ENCODE data around the gene PNPLA2.

DNA sequence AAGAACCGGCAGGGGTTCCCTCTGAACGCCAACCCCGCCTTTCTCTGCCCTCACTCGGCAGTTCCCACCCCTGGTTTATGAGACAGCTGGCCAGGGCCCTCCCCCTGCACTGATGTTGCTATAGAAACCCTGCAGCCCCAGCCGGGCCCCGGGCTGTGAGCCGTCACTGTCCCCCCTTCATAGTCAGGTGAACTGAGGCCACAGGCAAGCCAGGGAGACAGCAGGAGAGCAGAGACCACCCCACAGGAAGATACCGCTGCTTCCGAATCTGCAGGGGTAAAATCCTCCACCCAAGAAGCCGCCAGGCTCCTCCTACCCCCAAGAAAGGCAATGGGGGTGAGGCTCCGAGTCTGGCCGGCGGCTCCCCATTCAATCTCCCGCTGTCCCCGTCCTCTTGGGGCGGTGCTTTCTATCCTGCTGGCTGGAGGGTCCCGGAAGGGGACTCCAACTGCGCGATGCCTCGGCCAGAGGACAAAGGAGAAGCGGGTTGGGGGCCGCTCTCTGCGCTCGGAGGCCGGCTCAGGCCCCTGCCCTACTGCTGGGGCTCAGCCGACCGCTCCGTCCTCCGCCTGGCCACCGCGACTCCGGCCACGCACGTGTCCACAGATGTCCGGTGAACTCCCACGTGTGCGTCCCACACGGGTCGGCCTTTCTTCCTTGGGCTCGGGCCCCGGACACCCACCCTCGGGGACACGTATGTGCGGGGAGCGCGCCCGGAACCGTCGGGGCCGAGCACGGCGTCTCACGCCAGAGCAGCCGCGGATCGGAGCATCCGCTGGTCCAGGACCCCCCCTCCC lies 21.2 kb upstream of the PNPLA2 start:
- TF ChIP-seq, protein P1, sequence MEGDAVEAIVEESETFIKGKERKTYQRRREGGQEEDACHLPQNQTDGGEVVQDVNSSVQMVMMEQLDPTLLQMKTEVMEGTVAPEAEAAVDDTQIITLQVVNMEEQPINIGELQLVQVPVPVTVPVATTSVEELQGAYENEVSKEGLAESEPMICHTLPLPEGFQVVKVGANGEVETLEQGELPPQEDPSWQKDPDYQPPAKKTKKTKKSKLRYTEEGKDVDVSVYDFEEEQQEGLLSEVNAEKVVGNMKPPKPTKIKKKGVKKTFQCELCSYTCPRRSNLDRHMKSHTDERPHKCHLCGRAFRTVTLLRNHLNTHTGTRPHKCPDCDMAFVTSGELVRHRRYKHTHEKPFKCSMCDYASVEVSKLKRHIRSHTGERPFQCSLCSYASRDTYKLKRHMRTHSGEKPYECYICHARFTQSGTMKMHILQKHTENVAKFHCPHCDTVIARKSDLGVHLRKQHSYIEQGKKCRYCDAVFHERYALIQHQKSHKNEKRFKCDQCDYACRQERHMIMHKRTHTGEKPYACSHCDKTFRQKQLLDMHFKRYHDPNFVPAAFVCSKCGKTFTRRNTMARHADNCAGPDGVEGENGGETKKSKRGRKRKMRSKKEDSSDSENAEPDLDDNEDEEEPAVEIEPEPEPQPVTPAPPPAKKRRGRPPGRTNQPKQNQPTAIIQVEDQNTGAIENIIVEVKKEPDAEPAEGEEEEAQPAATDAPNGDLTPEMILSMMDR (IDR thresholded peaks at IDR 0.05) = no peak
- no peak for TF ChIP-seq POLR2A (IDR thresholded peaks at IDR 0.05)

Data from Peyer's patch (tissue), 4 donors.